SJSA1 (cell line): ENCODE measurements around the gene EIF2D. TPM values are rescaled to one million over a fixed set of nuclear protein-coding genes. Genes with fewer than 3 reads are reported as not detected.
A peak's percentile ranks its signal among the peaks of the same experiment; 100 is the strongest.

Experiments
- DNase-seq, 2 experiments: peaks; one replicate each; pipeline ENCODE4 v3.0.0-alpha.2; 2015 to 2020; ENCODE audit warnings: low spot score in 2 of 2, low read depth in 1 of 2
- H3K27ac ChIP-seq: fragments of 250-450 bp; sonication (Bioruptor Pico); 2 replicates; pipeline ENCODE4 v1.5.1; 2020; ENCODE audit warnings: mild to moderate bottlenecking, moderate library complexity
- H3K27me3 ChIP-seq: fragments of 250-450 bp; sonication (Bioruptor Pico); replicated peaks from 2 replicates; pipeline ENCODE4 v1.5.1; 2020; ENCODE audit warnings: mild to moderate bottlenecking, moderate library complexity
- H3K36me3 ChIP-seq: fragments of 250-450 bp; sonication (Bioruptor Pico); 2 replicates; pipeline ENCODE4 v1.5.1; 2020; ENCODE audit warnings: mild to moderate bottlenecking
- H3K4me1 ChIP-seq: fragments of 250-450 bp; sonication (Bioruptor Pico); replicated peaks from 2 replicates; pipeline ENCODE4 v1.6.1; 2021; ENCODE audit warnings: mild to moderate bottlenecking
- H3K4me3 ChIP-seq: fragments of 250-450 bp; sonication (Bioruptor Pico); 2 replicates; pipeline ENCODE4 v1.5.1; 2020; ENCODE audit warnings: mild to moderate bottlenecking
- H3K9me3 ChIP-seq: fragments of 250-450 bp; sonication (Bioruptor Pico); replicated peaks from 2 replicates; pipeline ENCODE4 v1.5.1; 2020; ENCODE audit warnings: mild to moderate bottlenecking
- total RNA-seq: library from RNA; depleted of rRNA; stranded (reverse); fragments of >200 nt; shearing (Covaris generic); gene quantifications from 2 replicates; pipeline ENCODE4 v1.2.3, GENCODE V29; 2014; rRNA removed

The EIF2D gene
- total RNA-seq, 1 experiment from 2014 or later: 53.8 TPM

DNA sequence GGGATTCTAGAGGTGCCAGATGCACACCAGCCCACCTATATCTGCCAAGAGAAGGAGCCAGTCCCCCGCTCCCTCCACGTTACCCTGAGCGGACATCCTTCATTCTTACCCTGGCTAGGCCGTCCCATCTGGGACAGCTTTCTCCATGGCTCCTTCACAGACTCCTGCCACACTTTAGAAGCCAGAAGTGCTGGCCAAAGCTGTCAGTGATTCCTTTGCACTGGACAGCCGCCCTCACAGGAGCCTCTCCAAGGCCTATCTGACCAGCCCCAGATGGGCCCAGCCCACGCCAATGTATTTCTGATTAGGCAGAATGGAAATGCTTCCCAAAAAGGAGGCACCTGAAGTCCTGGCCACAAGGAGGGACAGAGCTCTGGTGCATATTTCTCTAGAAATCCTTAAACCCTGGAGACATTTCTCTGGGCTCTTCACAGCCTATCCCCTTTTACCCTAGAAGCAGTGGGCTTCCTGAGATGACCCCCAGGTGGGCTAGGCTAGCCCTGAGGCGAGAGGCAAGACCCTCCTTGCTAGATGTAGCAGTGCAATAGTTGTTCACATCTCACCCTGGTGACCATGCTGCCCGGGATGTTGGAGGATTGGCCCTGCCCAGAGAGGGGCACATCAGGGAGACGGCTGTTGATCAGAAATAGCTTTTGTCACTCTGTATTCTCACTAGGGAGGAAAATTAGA, 60.8 kb downstream of the EIF2D start:
- Histone ChIP-seq H3K9me3 (no peaks in the 10 kb centered on the region), H3K36me3 (no peaks in the 10 kb centered on the region), H3K27me3 (no peaks in the 10 kb centered on the region), H3K27ac (no peak overlapping the region), H3K4me1 (no peaks in the 10 kb centered on the region), H3K4me3 (no peak overlapping the region)
- no peak for DNase-seq

DNA sequence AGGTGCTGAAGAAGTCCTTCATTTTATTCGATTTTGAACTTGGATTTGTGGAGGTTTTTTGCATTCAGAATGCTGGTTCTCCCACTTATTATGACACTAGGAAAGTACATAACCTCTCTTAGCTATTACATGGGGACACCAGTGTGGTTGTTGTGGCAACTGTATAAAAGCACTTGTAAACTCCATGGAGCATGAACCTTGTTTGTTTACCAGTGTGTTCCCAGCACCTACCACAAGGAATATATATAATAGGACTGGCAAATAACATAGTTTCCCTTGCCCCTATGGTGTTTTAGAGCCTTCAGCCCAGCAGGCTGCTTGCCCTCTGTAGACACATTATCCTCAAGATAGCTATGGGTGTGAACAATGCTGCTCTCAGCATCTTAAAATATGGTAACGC, 61.8 kb downstream of the EIF2D start:
- H3K4me3 ChIP-seq: no peak overlapping the region

DNA sequence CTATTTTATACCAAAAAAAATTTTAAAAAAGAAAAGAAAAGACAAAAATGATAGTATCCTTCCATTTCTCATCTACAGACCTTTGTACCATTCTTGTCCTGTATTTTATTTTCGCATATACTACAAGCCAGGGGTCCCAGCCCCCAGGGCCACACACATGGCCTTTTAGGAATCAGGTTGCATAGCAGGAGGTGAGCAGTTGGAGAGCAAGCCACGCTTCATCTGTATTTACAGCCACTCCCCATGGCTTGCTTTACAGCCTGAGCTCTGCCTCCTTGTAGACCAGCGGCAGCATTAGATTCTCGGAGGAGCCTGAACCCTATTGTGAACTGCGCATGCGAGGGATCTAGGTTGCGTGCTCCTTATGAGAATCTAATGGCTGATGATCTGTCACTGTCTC, 65.2 kb downstream of the EIF2D start:
- no peaks in the 10 kb centered on the region for H3K36me3 ChIP-seq
- no peaks in the 10 kb centered on the region for H3K4me1 ChIP-seq
- H3K4me3 ChIP-seq: no peak overlapping the region
- H3K27ac ChIP-seq: no peak overlapping the region
- H3K27me3 ChIP-seq: no peaks in the 10 kb centered on the region
- no peaks in the 10 kb centered on the region for H3K9me3 ChIP-seq
- no peak for DNase-seq

More for the DNA sequence above, 61.8 kb downstream of the EIF2D start:
- Histone ChIP-seq H3K27ac (no peak overlapping the region), H3K9me3 (no peaks in the 10 kb centered on the region), H3K4me1 (no peaks in the 10 kb centered on the region), H3K36me3 (no peaks in the 10 kb centered on the region), H3K27me3 (no peaks in the 10 kb centered on the region)
- no peak for DNase-seq

DNA sequence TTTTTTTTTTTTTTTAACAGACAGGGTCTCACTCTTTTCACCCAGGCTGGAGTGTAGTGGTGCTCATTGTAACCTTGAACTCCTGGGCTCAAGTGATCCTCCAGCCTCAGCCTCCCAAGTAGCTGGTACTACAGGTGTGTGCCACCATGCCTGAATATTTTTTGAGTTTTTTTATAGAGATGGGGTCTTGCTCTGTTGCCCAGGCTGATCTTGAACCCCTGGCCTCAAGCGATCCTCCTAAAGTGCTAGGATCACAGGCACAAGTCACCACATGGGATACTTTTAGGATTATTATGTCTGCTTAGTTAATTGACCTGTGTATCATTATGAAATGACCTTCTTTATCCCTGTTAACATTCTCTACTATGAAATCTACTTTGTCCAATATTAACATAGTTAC, 66.9 kb downstream of the EIF2D start:
- Histone ChIP-seq H3K36me3 (no peaks in the 10 kb centered on the region), H3K9me3 (no peaks in the 10 kb centered on the region), H3K4me3 (no peak overlapping the region), H3K4me1 (no peaks in the 10 kb centered on the region), H3K27me3 (no peaks in the 10 kb centered on the region), H3K27ac (no peak overlapping the region)
- no peak for DNase-seq

DNA sequence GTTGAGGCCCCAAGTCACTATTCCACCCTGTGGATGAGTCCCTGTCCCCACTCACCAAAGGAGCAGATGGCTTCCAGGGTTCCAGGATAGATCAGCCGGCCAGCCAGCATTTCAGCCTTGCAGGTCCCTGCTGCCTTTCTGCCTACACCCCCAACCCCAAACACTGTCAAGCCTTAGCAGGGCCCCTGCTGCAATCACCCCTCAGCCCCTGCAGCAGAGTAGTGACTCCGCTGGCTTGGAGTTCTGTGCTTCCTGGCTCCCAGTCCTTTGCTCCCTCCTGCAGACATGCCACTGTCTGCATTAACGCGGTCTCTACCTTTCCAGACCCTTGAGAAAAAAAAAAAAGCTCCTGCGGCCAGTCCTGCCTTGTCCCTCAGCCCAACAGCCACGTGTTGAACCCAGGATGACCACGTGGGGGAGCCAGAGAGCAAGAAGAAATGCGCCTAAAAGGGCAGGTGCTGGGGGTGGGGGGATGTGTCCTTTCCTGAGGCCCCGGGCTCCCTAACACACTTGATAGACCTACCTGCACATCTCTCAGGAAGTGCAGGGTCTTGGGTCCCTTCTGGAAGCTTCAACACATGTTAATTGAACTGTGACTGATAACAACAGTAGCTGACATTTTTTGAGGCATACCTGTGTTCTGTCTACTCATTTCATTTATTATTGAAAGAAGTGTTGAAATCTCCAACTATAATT, 67.6 kb downstream of the EIF2D start:
- no peaks in the 10 kb centered on the region for H3K27me3 ChIP-seq
- peak; percentile 58 to 63 for DNase-seq
- no peaks in the 10 kb centered on the region for H3K4me1 ChIP-seq
- H3K9me3 ChIP-seq: no peaks in the 10 kb centered on the region
- H3K27ac ChIP-seq: no peak overlapping the region
- H3K4me3 ChIP-seq: no peak overlapping the region
- no peaks in the 10 kb centered on the region for H3K36me3 ChIP-seq

Other genes with a start within 250 kb of the EIF2D start
- gene IKBKE, start 142.0 kb downstream of the EIF2D start, total RNA-seq: 12.6 and 26.7 TPM in 2 replicates
- 2.7 and 3.3 TPM in 2 replicates for gene RASSF5, start 104.9 kb downstream of the EIF2D start, total RNA-seq
- gene DYRK3, start 23.1 kb upstream of the EIF2D start, total RNA-seq: 3.9 and 11.2 TPM in 2 replicates
- gene MAPKAPK2, start 72.4 kb upstream of the EIF2D start, total RNA-seq: 45.4 and 58.6 TPM in 2 replicates
- gene IL19, start 158.3 kb upstream of the EIF2D start, total RNA-seq: not detected in 2 replicates
- gene IL10, start 160.0 kb upstream of the EIF2D start, total RNA-seq: not detected in 2 replicates